Hepatocyte (in vitro differentiated cells): ENCODE data around the gene SBNO2.

ENCODE experiments used
- EZH2 ChIP-seq: fragments of 200-600 bp; sonication (generic); IDR thresholded peaks from 2 replicates; pipeline ENCODE4 v1.6.1; 2016; ENCODE audit warnings: antibody characterized with exemption, mild to moderate bottlenecking, borderline replicate concordance
- TF ChIP-seq, protein P1 (sequence below): fragments of 200-600 bp; sonication (generic); IDR thresholded peaks from 2 replicates; pipeline ENCODE4 v1.5.1; 2016; ENCODE audit warnings: antibody characterized with exemption, mild to moderate bottlenecking; ENCODE audit not compliant: poor library complexity

- TF ChIP-seq, protein P1, sequence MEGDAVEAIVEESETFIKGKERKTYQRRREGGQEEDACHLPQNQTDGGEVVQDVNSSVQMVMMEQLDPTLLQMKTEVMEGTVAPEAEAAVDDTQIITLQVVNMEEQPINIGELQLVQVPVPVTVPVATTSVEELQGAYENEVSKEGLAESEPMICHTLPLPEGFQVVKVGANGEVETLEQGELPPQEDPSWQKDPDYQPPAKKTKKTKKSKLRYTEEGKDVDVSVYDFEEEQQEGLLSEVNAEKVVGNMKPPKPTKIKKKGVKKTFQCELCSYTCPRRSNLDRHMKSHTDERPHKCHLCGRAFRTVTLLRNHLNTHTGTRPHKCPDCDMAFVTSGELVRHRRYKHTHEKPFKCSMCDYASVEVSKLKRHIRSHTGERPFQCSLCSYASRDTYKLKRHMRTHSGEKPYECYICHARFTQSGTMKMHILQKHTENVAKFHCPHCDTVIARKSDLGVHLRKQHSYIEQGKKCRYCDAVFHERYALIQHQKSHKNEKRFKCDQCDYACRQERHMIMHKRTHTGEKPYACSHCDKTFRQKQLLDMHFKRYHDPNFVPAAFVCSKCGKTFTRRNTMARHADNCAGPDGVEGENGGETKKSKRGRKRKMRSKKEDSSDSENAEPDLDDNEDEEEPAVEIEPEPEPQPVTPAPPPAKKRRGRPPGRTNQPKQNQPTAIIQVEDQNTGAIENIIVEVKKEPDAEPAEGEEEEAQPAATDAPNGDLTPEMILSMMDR: no peak
- no peak for TF ChIP-seq EZH2
Measured at GRCh38 chr19:1169411-1169791, 4.7 kb downstream of the SBNO2 start.
